ENCODE measurements around the gene COL17A1. TPM values are rescaled to one million over a fixed set of nuclear protein-coding genes. Genes with fewer than 3 reads are reported as not detected.

COL17A1 gene
- total RNA-seq, 1 donor from 2014 or later, result 175 TPM

DNA sequence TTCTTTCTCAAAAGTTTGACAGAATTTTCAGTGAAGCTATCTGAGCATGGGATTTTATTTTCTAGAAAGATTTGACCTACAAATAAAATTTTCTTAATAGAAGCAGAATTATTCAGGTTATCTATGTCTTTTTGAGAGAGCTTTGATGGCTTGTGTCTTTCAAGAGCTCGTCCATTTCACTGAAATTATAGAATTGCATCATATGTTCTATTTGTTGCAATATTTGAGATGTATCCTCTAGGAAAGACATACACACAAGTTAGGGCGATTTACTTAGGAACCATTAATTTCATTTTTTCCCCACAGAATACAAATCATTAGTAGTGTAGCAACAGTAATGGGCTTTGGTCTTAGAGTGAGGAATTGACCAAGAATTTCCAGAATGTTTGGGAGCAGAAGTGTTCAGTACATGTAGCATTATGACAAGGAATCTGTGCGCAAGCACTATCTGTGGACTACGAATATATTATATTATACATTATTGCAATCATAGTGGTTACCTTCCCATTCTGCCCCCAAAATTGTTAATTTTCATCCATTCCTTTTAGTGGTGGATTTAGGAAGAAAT, 12.8 kb upstream of the COL17A1 start:
- DNase-seq (ENCODE audit: low spot score), result no peak

DNA sequence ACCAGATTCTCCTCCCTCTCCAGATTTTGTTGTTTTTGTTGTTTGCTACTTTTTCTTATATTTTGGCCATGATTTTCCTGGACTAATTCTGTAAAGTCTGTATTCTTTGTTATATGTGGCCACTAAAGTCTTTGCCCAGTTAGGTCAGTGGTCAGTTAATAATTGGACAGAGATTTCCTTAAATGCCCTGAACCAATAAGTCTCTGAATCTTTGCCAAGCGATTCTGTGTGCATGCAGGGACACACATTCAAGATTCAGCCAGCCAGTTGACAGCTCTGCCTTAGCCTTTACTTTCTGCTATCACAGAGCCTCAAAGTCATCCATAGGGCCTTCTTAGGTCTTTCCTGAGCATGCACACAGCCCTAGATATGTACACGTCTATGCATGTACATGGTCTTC, 11.0 kb upstream of the COL17A1 start:
- no peak for DNase-seq (ENCODE audit: low spot score)

DNA sequence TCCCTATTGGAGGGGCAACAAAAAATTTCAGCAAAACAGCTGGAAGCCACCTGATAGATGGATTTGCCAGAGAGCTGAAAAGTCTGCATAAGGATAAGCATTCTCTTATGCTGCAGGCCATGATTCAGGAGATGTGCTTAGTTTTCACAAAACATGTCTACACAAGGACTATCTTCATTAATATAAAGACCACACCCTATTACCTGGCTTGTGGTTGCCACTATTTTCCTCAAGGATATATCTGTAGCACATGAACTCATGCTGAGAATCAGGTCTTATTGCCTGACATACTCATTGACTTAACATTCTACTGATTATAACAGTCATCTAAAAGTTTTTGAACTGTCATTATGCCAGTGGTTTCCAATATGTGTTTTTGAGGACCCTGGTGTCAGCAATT, 7.1 kb upstream of the COL17A1 start:
- no peak for DNase-seq (ENCODE audit: low spot score)

DNA sequence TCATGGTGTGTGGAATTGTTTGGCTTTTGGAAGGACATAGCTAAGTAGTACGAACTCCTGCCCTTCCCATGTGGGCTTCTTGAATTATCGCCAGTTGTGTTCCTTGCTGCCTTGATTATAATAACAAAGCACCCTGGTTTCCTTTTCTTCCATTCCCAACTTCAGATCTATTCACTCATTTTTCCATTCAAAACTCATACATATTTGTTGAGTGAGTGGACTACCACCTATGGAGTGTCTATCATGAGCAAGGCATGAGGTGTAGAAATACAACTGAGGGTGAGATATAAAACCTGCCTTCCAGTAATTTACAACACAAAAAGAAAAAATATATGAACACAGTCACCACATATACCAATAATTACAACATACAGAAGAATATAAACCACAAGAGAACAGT, 4.9 kb upstream of the COL17A1 start:
- no peak for DNase-seq (ENCODE audit: low spot score)

DNA sequence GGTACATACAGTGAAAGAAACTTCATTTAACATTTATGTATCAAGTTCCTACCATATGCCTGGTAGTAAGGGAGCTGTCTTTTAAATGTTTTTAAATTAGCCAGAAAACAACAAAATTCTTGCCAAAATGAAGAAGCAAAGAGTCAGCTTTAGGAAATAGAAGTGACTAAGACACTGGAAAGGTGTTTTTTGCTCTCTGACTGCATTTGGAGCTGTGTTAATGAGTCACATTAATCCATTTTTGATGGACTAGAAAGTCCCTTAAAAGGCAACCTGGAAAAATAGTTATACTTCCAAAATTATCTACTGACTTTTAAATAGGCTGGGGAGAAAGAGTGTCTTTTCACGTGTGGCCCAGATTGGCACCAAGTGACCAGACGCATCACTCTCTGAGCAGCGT, 3.9 kb upstream of the COL17A1 start:
- DNase-seq (ENCODE audit: low spot score), result no peak

DNA sequence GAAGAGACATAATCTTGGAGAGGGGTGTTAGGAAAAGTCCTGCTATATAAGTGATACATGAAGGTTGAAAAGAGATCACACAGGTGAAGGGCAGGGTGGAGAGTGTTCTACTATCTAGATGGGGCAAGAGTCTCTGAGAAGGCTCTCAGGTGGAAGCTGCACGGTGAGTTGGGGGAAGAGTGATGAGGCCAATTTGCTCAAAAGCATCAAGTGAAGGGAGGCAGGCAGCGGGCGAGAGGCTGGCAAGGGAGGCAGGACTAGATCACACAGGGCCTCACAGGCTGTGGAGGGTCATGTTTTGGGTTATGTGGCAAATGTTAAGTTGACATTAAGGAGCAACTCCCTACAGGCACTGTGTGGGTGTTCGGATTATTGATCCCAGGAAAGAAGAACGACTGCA, 2.6 kb upstream of the COL17A1 start:
- DNase-seq (ENCODE audit: low spot score), result no peak

DNA sequence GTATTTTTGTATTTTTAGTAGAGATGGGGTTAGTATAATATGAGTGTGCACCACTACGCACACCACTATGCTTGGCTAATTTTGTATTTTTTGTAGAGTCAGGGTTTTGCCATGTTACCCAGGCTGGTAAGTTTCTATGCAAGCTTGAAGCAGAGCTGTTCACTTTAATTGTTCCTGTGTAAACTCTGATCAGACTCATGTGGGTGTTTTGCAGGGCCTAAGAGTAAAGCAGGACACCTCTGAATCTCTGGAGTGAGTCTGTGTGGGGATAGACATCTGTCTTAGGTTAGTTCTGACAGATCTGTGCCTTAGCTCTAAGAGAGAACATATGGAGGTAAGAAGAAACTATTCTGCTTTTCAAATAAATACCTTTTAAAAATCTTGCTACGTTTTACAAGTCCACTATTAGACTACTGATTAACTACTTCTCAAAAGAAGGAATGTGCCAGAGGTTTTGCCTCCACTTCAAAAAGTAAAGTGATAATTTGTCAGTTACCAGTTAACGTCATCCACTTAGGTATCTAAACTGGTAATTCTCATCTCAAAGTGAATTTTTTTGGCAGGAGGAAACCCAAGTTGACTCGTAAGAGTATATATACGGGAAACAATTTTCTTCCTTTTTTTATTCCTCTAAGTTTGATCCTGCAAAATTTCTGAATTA, 1.1 kb downstream of the COL17A1 start:
- DNase-seq (ENCODE audit: low spot score), result no peak

DNA sequence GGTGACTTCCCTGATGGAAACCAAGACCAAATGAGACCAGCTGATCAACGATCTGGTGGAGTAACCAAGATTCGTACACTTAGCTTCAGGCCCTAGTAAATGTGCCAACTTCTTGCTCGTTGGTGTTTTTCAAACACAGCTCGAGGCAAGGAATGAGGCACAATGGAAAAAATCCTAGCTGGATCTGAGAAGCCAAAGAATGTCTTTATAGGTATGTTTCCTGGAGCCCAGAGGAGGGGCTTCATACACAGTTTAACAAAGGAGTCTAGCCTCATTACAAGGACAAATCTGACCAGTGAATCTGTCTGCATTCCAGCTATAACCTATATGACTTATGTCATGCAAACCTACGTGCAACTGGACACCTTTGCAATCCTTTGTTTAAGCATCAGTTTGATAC, 3.7 kb downstream of the COL17A1 start:
- no peak for DNase-seq (ENCODE audit: low spot score)

DNA sequence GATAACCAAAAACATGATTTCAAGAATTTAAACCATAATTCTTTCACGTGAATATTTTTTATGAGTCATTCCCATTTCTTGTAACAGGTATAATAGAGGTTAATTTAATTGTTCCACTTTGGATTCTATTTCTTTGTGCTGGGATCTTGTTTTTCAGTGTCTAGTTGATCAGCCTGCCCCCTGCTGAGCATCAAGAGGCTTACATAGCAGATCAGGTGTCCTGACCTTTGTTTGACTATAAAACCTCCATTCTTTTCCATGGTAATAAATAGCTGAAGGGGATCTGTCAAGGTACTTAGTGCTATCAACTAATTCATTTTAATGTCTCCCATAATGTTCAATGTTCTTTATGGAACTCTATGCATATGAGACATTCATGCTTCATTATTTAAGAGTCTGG, 4.9 kb downstream of the COL17A1 start:
- no peak for DNase-seq (ENCODE audit: low spot score)

DNA sequence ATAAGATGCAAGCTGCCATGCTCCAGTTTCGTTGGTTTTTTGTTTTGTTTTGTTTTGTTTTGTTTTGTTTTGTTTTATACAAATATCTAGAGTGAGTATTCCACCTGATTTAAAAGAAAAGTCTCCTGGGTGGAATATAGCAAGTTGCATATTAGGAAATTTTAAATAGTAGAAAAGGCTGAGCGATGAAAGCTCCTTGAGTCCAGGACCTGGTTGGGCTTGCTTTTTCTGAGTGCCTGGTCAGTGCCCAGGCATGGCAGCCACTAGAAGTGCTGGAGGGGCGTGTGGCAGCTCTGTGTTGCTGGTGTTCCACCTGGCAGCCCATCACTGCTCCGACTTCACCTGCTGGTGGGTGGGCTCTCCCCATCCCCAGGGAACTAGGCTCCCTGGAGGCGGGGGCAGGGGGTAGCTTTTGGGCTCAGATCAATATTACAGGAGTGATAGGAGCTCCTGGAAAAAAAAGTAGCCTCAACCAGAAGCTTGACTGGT, 8.0 kb downstream of the COL17A1 start:
- no peak for DNase-seq (ENCODE audit: low spot score)

DNA sequence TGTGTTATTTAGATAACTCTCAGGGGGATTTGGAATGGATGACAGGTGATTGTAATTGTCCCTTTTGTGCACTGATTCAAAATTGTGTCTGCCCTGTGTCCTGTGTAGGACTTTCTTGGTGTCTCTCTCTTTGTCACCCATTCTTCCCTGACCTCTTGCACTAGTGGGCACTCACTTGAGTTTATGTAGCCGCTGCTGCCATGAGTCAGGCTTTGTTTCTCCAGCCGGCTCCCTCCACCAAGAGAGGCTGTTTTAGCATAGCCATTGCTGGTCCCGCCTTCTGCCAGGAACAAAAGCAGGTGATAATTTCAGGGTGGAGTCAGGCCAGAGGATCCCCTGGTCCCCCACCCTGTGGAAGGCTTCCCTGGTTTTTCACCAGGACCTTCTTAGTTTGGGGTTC, 8.4 kb downstream of the COL17A1 start:
- DNase-seq (ENCODE audit: low spot score), result no peak

DNA sequence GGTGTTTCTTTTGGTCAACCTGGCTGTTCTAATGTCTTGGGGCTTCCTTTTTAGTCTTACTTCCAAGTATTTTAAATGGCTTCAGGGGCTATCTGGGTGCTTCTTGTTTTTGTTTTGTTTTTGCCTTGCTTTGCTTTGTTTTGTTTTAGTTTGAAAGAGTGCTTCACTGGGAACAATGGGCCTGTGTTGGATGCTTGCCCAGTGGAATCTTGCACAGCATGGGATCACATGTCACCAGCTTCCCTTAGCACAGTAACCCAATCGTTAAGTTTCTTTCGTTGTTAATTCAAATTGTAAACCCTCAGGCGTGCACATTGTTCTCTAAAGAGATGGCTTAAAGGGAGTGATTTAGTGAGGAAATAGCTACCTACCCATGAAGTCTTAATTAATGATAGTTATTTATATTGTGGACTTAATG, 8.9 kb downstream of the COL17A1 start:
- DNase-seq (ENCODE audit: low spot score), result no peak

DNA sequence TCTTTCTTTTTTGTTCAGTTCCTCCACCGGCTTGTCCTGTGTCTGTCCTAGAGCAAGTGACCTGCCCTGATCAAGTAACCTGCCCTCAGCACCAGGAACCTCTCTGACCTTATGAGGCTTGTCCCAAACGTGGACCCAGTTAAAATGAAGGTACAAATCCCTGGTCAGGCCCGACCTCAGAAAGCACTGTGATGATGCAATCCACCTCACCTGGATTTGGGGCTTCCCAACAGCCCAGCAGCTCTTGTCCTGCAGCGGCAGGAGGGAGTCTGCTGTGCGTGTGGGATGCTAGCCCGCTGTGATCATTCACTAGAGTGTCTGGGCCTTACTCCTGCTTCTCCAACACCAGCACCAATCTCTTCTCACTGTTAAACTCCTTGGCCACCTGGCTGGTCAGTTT, 11.2 kb downstream of the COL17A1 start:
- no peak for DNase-seq (ENCODE audit: low spot score)

DNA sequence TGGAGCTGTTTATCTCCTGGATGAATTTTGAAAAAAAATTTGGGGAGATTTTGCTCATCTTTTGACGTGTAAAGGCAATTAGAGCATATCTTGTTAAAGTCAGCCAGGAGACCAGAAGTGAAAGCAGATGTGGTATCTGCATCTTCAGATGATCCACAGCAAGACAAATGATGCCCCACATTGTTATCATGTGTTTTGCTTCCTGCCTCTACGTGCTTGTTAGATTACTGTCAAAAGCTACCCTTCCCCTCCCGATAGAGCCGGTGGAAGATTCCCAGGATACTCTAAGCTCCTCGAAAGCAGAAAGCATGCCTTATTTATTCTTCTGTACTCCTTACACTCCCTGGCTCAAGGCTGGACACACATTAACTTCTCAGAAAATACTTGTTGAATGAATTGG, 12.9 kb downstream of the COL17A1 start:
- no peak for DNase-seq (ENCODE audit: low spot score)

DNA sequence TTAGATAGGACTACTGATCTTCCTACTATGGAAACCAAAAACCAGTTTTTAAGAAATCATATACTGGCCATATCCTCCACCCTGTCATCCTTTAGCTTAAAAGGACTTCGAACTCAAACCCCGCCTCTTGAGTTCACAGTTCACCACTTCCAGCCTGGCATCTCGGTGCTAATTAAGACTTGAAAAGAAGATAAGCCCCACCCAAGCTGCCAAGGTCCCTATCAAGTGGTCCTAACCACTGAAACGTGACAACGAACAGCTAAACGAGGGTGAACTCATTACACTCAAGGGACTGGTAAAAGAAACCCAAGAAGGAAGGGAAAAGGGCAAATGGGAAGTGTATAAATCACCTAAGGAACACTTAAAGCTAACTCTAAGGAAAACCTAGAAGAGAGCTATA, 16.1 kb downstream of the COL17A1 start:
- DNase-seq (ENCODE audit: low spot score), result no peak

DNA sequence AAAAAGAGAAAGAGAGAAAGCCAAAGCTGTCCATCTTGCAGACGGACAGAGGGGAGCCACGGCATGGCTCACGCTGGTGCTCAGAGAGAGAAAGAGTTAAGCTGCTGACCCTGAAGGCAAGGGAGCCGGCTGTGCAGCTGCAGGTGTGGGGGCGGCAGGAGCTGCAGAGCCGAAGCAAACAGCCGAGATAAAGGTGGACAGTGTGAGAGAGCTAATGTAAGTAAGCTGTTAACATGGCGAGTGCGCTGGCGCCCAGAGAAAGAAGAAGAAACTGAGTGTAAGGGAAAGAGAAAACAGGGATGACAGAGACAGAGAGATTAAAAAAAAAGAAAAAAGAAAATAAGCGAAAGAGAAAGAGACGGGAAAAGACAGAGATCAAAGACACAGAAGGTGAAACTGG, 18.2 kb downstream of the COL17A1 start:
- no peak for DNase-seq (ENCODE audit: low spot score)

DNA sequence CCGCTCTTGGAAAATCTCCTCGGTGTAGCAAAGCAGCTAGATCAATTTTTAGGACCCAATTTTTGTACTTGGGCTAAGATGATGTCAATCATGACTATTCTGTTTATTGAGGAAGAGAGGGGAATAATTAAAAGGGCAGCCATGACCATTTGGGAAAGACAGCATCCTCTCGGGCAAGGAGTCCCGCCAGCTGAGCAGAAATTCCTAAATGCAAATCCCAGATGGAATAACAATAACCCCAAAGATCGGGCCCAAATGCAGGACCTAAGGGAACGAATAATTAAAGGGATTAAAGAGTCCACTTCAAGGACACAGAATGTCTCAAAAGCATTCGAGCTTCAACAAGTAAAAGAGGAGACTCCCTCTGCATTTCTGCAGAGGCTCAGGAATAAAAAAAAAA, 18.7 kb downstream of the COL17A1 start:
- no peak for DNase-seq (ENCODE audit: low spot score)

DNA sequence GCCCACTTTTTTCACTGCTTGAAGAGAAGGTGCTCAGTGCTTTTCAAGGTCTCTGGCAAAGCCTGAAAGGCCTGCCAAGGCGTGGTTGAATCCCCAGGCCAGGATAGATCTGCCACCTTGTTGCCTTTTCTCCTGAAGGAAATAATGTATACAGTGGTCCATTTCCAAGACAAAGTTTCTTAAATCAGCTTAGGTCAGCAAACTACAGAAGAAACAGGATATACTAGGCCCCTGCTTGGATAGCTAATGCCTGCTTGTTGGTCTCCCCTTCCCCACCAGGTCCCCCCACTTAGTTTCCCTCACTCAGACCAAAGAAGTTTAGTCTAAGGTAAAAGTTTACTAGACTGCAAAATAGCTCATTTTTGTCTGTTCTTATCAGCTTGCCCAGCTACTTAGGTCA, 19.9 kb downstream of the COL17A1 start:
- DNase-seq (ENCODE audit: low spot score), result no peak

DNA sequence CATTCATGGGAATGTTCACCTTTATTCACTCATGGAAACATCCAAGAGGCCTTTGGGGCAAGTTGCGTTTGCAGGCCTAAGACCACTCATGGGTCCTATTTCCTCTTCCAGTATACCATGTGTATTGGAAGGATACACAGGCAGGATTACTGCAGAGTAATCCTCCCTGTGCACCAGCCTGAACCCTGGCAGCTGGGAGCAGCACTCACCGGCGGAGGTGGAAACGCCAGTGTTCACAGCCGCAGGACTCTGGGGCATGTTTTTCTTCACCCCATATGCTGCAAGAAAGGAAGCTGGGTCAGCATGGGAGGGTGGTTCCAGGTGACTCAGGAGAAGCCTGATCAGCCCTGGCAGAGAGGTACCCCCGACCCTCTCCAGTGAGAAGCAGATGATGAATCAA, 24.5 kb downstream of the COL17A1 start:
- DNase-seq (ENCODE audit: low spot score), result no peak

DNA sequence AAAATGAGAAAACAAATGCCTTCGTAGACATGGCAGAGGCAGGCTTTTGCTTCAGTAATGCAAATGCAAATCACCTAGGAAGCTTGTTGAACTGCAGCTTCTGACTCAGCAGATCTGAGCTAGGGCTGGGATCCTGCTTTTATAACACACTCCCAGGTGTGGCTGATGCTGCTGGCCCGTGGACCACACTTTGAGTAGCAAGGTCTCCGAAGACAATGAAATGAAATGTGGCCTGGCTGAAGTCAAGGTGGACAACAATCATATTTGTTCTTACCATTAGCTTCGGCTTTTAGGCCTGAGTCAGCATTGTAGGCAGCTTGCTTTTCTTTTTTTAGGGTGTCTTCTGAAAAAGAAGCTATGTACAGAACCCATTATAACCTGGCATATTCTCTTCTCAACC, 26.3 kb downstream of the COL17A1 start:
- DNase-seq (ENCODE audit: low spot score), result no peak

DNA sequence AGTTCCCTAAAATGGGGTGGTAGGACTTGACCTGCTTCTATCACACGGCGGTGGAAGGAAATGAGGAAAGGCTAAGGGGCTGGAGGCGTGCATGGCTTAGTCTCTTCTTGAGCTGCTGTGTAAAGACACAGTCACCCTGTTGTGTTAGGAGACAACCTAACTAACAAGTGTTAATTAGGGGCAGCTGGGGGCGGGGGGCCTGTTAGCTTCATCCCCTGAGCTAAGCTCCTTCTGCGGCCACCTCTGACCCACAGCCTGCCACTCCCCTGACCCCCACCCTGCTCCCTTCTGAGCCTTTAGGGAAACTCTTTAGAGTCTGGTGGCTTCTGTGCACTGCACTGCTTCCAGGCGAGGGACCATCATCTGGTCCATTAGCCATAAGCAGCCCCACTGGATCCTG, 28.0 kb downstream of the COL17A1 start:
- no peak for DNase-seq (ENCODE audit: low spot score)

DNA sequence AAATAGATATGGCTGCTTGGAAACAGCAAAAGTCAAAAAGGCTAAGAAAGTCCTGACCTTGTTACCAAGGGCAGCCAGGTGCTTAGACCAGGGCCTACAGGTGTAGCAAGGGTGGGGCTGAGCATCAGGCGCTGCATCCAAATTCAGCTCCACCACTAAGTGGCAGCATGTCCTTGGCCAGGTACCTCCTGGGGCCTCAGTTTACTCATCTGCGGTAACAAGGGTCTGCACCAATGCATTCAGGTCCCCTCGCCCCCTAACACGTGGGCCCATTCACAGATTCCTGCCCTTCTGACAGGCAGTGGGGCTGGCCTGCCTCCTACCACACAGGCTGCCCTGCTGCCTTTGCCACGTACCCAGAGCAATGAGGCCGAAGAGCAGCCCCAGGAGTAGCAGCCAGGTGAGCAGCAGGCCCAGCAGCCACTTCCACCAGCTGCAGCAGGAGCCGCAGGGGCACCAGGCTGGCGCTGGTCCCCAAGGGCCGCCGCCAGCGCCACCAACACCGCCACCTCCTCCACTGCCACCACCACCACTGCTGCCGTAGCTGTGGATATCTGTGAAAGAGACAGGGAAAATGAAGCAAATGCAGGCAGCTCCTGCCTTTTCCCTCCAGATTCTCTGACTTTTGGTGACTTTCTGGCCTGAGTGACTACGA, 28.9 kb downstream of the COL17A1 start:
- DNase-seq (ENCODE audit: low spot score), result no peak

DNA sequence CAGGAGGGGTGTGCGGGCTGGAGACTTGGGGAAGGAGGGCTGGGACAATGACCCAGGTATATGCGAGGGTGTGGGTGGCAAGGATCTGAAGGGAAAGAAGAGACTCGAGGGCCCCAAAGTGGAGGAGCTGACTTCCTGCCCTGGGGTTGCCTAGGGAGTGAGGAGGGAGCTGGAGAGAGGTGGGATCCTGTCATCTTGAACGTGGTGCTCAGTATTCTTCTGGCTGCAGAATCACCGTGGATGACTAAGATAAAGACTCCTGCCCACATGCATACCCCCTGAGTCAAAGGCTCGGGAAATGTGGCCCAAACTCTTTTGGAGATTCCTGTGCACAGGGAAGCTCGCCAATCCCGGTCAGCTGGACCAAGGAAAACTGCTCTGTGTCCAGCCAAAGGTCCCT, 31.2 kb downstream of the COL17A1 start:
- no peak for DNase-seq (ENCODE audit: low spot score)

All from umbilical cord (tissue), 2 donors.